Left hindlimb (tissue), 1 donor: ENCODE measurements around the gene TEAD1.

Experiments used
- DNase-seq: peaks from one replicate; pipeline ENCODE4 v3.0.0-alpha.2; 2018

The TEAD1 gene

DNA sequence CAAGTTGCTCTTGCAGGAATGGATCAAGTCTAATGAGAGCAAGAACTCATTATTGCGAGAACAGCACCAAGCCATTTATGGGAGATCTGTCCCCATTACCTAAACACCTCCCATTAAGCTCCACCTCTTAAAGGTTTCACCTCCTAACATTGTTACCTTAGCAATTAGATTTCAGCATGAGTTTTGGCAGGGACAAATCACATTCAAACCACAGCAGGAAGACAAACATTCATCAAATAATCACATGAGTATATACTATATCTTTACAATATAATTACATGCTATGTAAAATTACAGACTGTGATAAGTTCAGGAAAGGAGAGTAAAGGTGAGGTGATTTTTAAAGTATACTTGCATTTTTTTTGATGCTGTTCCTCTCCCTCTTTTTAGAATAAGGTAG is 6.6 kb upstream of the TEAD1 start:
- no peak for DNase-seq

DNA sequence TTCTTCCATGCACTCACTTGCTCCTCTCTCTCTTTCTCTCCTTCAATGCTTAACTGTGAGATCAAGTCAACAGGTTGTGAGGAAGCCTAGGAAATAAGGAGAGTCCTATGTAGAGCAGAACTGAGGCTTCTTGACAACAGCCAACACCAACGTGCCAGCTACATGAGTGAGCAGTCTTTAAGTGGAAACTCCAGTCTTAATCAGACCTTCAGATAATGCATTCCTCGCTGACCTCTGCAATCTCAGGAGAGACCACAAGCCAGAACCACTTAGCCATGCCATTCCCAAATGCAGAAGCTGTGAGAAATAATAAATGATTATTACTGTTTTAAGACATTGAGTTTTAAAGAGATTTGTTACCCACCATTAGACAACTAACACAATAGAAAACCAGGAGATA is 6.1 kb upstream of the TEAD1 start:
- DNase-seq = no peak

DNA sequence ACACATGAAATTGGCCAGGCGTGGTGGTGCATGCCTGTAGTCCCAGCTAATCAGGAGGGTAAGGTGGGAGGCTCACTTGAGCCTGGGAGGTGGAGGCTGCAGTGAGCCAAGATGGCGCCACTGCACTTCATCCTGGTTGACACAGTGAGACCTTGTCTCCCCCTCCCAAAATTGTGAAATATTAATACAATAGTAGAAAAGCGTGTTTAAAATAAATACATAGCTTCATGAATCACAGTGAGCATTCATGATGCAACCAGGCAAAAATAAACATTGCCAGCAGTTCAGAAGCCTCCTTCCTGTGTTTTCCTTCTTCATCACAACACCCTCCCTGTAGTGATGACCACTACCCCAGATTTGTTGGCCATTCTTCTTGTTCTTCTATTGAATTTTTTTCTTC is 4.3 kb upstream of the TEAD1 start:
- no peak for DNase-seq

DNA sequence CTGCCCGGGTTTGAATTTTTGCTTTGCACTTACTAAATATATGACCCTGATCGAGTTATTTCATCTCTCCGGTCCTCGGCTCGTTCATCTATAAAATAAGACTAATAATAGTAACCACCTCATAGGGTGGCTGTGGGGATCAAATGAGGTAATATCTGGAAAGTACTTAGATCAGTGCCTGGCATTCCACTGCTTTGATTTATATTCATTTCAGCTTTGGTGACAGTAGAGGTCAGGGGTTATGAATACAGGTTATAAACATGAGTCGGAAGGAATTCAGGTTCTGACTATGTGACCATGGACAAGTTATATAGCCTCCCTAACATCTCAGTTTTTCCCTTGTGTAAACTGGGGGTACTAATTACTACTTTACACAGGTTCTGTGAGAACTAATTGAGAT is 2.9 kb upstream of the TEAD1 start:
- no peak for DNase-seq

DNA sequence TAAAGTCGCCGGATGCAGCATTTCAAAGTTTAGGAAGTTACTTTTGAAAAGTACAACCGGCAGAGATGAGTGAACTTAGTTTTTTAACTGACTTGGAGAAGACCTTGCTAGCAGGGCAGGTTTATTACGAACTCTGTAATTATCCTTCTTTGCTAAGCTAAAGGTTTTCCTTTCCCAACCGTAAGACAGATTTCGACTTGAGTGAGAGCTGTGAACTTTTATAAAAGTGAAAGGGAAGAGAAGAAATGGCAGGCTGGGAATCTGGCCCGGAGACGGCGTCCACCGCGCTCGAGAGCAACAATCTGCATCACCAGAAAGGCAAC is 659 bp upstream of the TEAD1 start:
- DNase-seq = no peak

DNA sequence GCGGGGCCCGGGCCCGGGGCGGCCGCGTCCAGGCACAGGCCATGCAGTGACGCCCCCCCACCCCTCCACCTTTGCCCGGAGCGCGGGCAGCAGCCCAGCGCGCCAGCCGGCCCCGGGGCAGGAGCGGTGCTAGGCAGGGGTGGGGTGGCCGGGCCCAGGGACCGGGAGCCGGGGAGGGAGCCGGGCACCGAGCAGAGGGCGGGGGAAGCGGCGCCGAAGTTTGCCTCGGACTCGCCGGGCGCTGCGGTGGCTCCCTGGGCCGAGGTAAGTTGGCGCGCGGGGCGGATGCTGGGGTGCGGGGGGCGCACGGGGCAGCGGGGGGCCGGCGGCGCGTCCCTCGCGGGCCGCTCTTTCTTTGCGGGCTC is 332 bp downstream of the TEAD1 start:
- DNase-seq = no peak

DNA sequence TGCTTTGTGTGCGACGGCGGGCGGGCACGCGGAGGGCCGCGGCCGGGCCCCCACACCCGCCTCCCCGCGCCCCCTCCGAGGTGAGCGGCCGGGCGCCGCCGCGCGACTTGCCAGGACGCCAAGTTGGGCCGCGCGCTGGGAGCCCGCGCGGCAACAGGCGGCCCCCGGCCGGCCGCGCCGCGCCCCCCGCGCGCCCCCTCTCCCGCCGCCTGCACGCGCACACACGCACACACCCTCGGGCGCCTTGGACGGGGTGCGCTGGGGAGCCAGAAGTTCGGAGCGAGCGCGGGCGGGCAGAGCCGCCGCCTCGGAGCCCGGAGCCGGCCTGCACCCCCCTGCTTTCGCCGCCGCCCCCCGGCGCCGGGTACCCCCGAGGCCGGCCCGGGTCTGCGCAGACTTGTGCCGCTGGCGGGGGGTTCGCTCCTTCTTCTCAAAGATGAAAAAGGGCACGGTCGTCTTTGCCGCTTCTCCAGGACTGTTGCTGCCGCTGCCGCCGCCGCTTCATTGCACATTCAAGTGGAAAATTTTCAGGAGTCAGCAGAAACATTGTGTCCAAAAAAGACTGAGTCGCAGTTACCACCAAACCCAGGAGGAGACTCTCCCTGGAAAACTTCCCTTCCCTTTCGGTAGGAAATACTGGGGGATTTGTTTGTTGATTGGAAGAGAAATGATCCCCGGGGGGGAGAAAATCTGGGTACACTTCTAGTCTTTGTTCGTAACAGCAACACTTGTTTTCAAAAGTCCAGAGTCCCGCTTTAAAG is 895 bp downstream of the TEAD1 start:
- DNase-seq = peak; percentile 67

DNA sequence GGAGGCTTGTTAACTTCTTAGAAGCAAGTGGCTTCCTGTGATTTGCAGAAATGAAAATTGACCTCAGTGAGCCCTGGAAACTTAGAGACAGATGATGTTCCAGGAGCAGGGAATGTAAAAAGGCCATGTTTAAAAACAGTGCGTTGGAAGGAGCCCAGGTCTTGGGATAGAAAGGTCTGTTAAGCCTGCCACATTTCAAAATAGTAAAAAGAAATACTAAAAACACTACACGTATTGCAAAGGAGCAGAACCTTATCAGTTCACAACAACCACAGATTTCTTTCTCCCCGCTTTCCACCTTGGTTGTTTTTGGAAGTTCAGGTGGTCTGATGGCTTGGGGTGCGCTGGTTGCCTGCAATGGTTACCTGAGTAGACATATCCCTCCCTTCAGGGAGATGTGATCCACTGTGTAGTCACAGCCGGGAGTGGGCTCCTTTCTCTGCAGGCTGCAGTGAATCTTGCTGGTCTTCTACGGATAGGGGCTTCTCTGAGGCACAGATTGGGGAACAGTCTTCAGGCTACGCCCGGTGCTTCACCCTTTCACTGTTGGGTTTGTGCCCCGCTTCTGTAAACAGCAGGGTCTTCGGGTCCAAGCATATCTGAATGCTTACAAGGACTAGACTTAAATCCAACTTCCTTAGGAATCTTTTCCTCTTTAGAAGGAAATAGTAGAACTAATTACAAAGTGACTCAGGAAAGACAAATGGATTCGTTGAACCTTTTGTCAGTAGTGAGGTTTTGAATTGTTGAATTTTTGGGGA is 1.9 kb downstream of the TEAD1 start:
- peak; percentile 37 for DNase-seq

DNA sequence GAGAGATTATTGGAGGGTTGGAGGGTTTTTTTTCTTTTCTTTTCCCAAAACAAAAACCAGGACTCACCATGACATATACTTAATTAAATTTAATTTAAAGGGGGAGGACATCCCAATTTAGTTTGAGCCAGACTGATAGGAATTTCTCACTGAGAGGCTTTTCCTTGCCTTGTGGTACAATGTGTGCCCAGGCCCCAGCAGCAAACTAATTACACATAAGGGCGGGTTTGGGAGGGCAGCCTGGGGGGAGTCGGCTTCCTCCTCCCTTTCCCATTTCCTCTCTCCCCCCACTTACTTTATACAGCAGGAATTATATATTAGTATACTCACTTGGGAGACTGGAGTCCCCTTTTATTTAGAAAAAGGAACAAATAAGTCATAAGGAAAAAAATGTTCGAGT is 2.9 kb downstream of the TEAD1 start:
- DNase-seq = no peak

DNA sequence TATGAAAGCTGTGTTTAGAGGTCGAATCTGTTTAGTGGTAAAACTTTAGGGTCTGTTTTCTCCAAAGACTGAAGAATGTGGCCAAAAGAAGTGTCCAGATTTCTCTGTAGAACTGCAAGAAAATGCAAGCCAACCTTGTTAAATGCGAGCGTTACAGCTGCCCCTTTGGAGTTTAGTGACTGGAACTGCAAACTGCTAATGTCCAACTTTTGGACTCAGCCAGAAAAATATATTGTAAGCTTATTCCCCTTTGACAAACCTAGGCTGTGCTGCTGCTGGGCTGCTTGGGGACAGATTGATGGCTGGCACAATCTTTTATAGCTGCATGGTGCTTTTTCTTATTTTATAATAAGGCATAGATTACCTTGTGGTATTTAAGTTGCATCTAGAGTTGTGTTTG is 3.9 kb downstream of the TEAD1 start:
- DNase-seq = no peak

DNA sequence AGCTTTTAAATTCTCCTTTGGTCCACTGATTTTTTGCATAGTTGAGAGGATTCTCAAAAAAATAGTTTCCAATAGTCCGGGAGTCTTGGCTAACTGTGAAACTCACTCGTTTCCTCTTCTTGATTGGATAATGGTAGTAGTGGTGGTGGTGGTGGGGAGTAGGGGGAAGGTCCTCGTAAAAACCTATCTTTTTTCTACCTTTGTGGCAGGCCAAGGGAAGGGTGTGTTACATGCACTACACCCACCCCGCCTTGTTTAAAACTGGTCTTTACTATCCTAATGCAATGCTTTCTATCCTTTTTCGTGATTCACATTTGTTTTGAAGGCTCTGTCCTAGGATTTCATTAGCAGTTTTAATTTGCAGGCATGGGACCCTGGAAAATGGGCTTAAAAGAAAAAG is 4.8 kb downstream of the TEAD1 start:
- DNase-seq = no peak

DNA sequence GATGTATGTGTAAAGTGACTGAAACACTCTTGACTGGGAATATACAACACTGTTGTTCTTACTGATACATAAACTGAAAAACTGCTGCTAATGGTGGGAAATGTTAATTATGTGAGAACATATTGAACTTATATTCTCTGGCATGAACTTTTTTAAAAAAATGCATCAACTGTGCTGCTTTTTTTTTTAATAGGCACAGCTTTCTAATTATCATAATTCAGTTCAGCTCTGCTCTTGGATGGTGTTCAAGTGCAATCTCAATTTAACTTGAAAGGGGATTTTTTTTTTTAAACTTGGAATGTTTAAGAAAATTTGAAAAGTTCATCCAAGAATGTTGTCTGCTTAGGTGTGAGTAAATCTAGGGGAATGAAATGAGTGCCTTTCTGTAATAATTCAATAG is 5.2 kb downstream of the TEAD1 start:
- no peak for DNase-seq

DNA sequence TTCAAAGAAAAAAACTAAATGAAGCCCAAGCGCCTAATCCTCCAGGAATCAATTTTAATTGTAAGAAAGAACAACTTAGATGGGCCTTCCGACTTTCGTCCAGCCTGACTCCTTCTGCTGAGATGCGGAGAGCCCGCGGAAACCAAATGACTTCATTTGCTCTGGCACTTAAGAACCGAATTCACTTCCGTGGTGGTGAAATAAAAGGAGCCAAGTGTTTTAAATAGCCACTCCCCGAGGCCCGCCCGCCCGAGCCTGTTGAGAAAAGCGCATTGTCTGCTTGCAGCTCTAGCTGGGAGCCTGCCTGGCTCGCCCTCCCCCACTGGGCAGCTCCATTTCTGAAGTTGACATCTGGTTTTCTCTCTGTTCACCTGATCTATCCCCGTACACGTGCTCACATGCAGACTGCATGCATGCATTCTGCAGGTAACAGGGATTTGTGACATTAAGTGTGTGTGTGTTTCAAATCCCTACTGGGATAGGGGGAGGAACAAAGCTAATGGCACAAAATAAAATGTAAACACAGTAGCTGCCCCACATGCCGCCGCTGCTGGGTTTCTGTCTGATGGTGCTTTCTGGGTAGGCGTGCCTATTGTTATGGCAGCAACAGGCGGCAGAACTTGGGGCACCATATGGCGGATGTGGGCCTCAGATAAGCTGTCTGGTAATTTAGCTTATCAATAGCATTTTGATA is 6.2 kb downstream of the TEAD1 start:
- peak; percentile 69 for DNase-seq

DNA sequence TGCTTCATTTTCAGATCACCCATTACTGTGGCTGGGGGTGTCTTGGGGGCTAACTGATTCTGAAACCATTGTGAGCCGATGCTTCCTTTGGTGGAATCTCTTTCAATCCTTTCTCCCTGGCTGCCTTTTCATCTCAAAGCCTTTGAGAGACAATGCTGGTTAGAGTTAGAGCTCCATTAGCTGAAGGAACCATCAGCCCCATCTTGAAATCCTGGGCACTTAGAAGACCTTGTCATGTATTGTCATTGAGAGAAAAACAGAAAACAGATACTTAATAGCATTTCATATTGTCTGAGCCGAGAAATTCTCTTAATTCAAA is 6.7 kb downstream of the TEAD1 start:
- no peak for DNase-seq

DNA sequence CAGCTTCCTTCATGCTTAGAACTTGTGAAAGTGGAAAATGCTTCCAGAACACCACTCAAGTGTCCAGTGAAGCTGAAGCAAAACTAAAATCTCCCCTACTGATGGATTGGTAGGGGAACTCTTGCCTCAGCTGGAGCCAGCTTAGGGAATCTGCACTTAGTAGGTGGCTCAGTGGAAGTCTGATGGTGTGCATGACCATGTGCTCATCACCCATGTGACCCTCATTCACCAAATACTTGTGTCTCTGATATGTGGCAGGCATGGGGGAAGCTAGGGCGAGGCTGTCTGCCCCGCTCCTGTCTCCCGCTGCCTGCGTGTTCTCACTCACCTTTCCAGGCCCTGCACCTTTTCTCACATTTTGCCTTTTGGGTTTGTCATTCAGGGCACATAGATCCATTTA is 7.2 kb downstream of the TEAD1 start:
- DNase-seq = no peak

DNA sequence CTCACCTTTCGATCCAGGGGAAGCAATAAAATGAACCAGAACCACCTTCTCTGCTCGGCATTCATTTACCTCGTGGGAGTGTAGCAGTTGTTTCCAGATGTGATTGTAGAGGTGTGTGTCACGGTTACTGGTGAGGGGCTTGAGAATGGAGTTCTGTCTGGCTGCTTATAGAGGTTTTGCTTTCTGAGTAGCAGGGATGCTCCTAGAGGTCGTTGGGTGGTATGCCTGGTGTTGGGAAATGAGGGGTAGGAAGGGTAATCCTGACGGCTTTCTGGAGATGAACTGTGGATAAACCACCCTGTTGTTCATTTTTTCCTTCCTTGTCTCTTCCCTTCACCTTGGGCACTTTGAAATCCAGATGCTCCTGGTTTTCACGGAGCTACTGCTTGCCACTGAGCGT is 8.1 kb downstream of the TEAD1 start:
- no peak for DNase-seq

DNA sequence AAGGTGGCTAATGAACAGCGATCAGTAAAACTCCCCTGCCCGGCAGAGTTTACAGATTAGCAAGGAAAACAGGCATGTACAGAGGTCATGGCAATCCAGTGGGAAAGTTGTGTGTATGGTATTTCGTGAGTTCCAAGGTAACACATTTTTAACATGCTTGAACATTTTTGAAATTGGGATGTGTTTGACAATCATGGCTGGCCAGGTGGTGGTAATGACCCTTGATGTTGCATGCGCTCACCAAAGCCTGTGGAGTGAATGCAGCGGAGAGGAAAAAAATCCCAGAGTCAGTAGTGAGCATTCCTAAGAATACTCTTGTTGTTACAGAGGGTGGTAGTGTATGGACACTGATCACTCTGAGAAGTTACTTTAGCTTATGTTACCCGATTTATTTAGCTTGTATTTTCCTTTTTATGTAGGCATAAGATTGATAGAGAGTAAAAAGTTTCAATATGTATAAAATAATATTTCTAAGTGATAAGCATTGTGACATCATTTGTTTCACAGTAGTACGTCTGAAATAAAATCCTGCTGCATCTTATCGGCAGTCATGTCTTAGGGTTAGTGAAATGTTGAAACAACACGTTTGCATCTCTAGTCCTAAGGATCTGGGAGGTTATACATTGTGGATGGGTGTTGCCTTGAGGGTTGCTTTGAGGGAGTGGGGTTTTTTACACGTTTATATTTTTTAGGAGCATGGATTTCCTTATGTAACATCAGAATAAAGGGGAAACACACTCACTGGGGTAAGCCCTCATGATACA is 8.7 kb downstream of the TEAD1 start:
- DNase-seq = no peak

DNA sequence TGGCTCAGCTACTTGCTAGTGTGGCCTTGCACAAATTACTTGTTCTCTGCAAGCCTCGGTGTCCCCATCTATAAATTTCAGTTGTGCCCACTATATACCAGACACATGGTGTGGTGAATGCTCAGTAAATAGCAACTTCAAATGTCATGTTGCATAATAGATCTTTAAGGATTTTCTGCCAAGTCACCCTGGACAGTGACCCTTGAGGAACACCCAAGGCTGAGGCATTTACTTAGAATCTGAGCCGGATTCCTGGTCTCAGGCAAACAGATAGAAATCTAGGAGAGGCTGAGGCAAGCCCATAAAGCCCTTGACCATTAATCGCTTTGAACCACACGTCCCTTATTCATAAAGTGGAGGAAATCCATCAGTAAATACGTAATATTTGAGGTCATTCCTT is 9.7 kb downstream of the TEAD1 start:
- DNase-seq = no peak

DNA sequence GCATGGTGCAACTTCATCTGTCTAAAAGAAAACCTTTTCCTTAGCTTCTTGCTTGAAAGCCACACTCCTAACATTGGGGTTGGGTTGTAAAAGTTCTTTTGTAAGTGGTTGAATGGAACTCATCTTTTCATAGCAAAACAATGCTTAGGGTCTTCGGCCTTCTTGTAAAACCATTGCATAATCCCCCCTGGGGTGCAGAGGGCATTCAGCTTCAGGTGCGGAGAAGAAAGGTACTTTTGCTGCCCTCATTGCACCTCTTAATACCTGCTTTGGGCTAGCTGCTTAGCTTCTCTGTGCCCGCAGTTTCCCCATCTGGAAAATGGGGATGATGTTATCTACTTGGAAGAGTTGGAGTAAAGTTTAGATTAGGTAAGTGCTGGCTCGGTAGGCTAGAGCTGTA is 10.1 kb downstream of the TEAD1 start:
- DNase-seq = no peak

DNA sequence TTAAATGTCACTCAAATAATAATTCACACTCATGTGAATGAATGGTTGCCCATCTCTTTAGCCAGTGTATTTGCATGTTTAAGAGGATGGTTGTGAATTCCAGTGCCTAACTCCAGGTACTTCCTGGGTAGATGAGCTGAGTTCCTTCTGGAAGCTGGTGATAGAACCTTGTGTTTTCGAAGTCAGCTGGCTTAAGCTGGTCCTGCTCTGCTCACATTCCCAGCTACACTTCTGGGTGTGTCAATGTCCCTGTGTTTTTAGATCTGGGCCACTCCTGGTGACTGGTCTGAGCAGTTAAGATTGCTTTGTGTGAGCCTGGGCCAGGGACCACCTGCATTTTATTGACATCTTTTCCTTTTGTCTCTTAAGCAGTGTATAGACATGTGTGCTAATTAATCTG is 10.6 kb downstream of the TEAD1 start:
- DNase-seq = no peak

DNA sequence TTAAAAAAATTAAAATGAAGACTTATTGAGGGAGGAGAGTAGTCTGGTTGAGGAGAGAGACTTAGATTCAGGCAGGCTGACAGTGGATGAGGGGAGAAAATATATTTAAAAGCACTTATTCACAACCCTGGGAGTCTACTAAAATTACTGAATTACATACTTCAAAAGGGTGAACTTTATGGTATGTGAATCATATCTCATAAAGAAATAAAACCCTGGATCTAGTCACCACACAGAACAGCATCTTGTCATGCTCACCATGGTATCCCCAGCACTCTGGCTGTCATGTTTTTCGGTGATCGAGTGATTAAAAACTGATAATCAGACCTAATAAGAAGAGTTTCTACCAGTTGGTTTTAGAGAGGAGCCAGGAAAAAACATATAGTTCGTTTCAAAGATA is 11.0 kb downstream of the TEAD1 start:
- DNase-seq = no peak

DNA sequence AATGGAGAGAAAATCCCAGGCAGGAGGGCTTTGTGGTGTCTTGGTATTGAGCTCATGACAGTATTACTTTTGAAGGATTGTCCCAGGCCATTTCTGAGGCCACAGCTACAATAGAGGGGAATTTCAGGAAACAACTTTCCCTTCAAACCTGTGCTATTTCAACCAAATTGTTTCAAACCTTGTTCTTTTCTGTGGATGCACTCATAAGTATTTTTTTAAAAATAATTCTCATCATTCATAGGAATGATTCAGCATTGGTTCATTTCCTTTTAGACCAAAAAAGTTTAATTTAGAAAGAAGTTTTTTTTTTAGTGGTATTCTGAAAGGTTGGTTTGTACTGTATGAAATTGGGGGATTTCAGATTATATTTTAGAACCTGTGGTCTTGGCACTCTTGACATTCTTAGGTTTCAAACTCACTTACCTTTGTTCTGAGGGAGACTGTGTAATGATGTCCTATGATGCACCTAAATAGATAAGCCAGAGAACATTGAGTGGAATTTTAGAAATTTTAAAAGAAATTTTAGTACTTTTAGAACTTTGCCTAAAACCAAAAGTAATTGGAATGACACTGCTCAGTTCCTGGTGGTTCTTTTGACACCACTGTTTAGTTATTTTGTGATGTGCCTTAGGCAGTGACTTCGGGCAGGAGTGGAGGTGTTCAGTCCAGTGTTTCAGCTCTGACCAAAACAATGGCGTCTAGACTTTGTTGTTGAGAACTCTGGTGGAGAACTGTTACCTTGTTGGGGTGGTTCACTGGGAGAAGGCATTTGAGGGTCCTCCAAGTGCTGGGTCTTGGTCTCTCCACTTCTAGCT is 12.2 kb downstream of the TEAD1 start:
- no peak for DNase-seq

DNA sequence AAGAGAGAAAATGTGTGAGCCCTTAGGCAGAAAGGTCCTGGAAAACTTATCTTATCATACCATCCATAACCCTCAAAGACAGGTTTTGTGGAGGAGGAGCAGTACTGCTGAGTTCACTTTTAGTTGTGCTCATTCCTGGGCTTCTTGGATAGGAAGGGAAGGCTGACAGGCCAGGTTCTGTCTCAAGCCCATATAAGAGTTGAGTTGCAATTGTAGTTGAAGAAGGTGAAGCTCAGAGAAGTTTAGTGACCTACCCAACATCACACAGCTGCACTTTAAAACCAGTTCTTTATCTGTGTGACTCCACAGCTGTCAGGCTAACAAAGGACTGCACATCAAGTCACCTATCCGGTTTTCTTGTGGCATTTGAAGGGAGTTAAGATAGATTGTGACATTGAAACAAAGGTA is 13.0 kb downstream of the TEAD1 start:
- DNase-seq = no peak
